Activated T-cell treated with anti-CD3 and anti-CD28 coated beads, Interleukin-2, amount 50 U/mL, for 72 hours (primary cell): ENCODE results near the gene GID8. TPM values are rescaled to one million over a fixed set of nuclear protein-coding genes. Genes with fewer than 3 reads are reported as not detected.
A peak's percentile ranks its signal among the peaks of the same experiment; 100 is the strongest.
"Not testable (repeated sequence)": the region's sequence is repeated elsewhere in the genome, so short reads cannot be mapped to it uniquely, and the experiment has no call there.

ENCODE experiments used
- ATAC-seq, 2 donors: fragments of 150-1000 bp; cut with Tn5 transposase; replicated peaks in 1 of 2; 2 replicates each; pipeline ENCODE4 v1.10.0; 2021; ENCODE audit warnings: moderate library complexity in 2 of 2, mild to moderate bottlenecking in 1 of 2
- DNase-seq, 2 donors: peaks; one replicate each; pipeline ENCODE4 v3.0.0; 2021 to 2022; ENCODE audit warnings: mixed read lengths in 1 of 2
- H3K27ac Mint-ChIP-seq: one replicate; pipeline ENCODE4 v1.8.0; 2022; ENCODE audit warnings: mild to moderate bottlenecking, moderate library complexity, mixed read lengths
- H3K27me3 Mint-ChIP-seq: one replicate; pipeline ENCODE4 v1.8.0; 2022; ENCODE audit warnings: low read depth, mixed read lengths
- H3K36me3 Mint-ChIP-seq, 2 donors: one replicate each; pipeline ENCODE4 v1.8.0; 2022; ENCODE audit warnings: mixed read lengths in 2 of 2, mild to moderate bottlenecking in 1 of 2; ENCODE audit not compliant: insufficient read depth in 2 of 2
- H3K4me1 Mint-ChIP-seq: one replicate; pipeline ENCODE4 v1.8.0; 2022; ENCODE audit warnings: low read depth, mixed read lengths
- H3K4me3 Mint-ChIP-seq, 2 donors: one replicate each; pipeline ENCODE4 v1.8.0; 2022; ENCODE audit warnings: mild to moderate bottlenecking in 2 of 2, mixed read lengths in 2 of 2, moderate library complexity in 2 of 2
- H3K9me3 Mint-ChIP-seq, 2 donors: one replicate each; pipeline ENCODE4 v1.8.0; 2022; ENCODE audit warnings: mixed read lengths in 2 of 2
- total RNA-seq, 2 donors: library from RNA; stranded (reverse); gene quantifications; one replicate each; pipeline ENCODE4 v1.2.3, GENCODE V29; 2022

The GID8 gene
- total RNA-seq, 2 donors from 2014 or later: 36.0 to 47.2 TPM

GRCh38 chr20:62918831-62919230, 19.1 kb upstream of the GID8 start:
- DNase-seq: peak; percentile 65 to 73
- peak overlapping the region; percentile 96 for H3K27ac Mint-ChIP-seq
- H3K36me3 Mint-ChIP-seq: peaks cover 3 to 17% of the 10 kb centered on the region in 2 donors
- H3K9me3 Mint-ChIP-seq: no peaks in the 10 kb centered on the region
- H3K4me1 Mint-ChIP-seq: peaks cover 97% of the 10 kb centered on the region
- H3K4me3 Mint-ChIP-seq: peak overlapping the region; percentile 80 to 87
- no peaks in the 10 kb centered on the region for H3K27me3 Mint-ChIP-seq
- peak; percentile 71 to 73 for ATAC-seq

DNA sequence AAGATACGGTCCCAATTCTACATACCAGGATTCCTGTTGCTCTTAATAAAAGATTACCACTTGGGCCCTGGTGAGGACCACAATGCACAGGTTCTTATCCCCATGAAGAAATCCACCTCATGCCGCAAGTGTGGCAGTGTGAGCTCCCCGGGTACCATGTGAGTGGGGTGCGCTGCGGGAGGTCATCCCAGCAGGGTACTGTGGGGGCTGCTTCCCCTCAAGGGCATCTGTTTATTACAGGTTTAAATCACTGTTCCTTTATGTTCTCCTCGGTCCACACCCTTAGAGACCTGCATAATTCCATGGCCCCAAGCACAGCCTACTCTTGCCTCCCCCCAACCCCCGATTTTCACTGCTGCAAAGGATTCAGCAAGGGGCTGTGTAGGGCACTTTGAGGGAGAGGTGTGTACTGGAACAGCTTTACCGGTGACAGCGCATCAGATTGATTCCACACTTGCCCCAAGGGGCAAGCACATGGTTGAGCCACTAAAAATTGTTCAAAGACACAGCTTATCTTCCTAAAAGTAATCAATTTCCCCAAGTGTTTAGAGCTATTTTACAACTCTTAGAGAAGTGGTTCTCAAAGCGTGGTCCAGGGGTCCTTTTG, 17.8 kb upstream of the GID8 start:
- DNase-seq: no peak
- no peaks in the 10 kb centered on the region for H3K27me3 Mint-ChIP-seq
- no peak for ATAC-seq
- H3K4me3 Mint-ChIP-seq: peak overlapping the region; percentile 80 to 87
- peaks cover 3 to 11% of the 10 kb centered on the region in 2 donors for H3K36me3 Mint-ChIP-seq
- peaks cover 97% of the 10 kb centered on the region for H3K4me1 Mint-ChIP-seq
- H3K27ac Mint-ChIP-seq: peak overlapping the region; percentile 94
- H3K9me3 Mint-ChIP-seq: no peaks in the 10 kb centered on the region

GRCh38 chr20:62921119-62921687, 16.7 kb upstream of the GID8 start:
- ATAC-seq: peak; percentile 65 to 67
- Mint-ChIP-seq H3K4me1 (peaks cover 90% of the 10 kb centered on the region), H3K27ac (peak overlapping the region; percentile 94), H3K4me3 (peak overlapping the region; percentile 81 to 87), H3K9me3 (no peaks in the 10 kb centered on the region), H3K36me3 (peaks cover 5 to 15% of the 10 kb centered on the region in 2 donors), H3K27me3 (no peaks in the 10 kb centered on the region)
- peak; percentile 75 to 77 for DNase-seq

DNA sequence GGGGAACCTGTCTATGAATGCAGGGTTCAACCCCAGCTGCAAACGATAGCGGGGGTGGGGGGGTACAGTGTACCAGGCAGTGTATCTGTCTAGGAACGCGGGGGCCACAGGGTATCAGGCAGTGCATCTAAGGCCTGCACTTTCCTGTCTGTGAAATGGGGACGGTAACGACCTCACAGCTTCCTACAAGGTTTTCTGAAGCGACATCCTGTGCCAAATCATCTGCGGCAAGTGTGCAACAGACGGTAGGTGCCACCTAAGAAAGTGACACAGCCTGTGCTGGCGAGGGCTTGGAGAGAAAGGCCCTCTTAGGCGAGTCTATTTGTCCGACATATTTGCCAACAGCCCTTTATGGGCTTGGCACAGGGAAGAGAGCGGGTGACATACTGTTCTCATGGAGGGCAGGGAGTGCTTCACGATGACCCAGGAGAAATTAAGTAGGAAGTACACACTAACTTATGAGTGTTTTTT, 15.5 kb upstream of the GID8 start:
- peak; percentile 49 to 65 for DNase-seq
- Mint-ChIP-seq H3K4me1 (peaks cover 87% of the 10 kb centered on the region), H3K9me3 (no peaks in the 10 kb centered on the region), H3K36me3 (peaks cover 2 to 11% of the 10 kb centered on the region in 2 donors), H3K27ac (peak overlapping the region; percentile 90), H3K27me3 (no peaks in the 10 kb centered on the region), H3K4me3 (peak overlapping the region; percentile 84 to 95)
- ATAC-seq: peak; percentile 6 to 17

DNA sequence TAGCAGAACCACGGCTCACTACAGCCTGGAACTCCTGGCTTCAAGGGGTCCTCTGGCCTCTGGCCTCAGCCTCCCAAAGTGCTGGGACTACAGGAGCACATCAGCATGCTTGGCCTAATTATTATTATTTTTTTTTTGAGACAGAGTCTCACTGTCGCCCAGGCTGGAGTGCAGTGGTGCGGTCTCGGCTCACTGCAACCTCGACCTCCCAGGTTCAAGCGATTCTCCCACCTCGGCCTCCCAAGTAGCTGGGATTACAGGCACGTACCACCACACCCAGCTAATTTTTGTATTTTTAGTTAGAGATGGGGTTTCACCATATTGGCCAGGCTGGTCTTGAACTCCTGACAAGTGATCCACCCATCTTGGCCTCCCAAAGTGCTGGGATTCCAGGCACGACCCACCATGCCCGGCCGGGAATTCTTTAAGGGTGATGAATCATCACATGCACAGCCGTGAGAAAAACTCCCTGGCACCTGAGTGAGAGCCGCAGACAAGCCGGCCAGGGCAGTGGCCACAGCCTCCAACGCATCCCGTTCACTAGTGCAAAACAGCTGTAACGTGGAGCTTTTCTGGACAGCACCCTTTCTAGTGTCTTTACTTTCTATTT, 14.8 kb upstream of the GID8 start:
- H3K27me3 Mint-ChIP-seq, H3K36me3 Mint-ChIP-seq, DNase-seq, H3K9me3 Mint-ChIP-seq, ATAC-seq: not testable (repeated sequence)
- H3K27ac Mint-ChIP-seq: peak overlapping the region; percentile 96
- H3K4me1 Mint-ChIP-seq: peaks cover 87% of the 10 kb centered on the region
- peak overlapping the region; percentile 95 to 97 for H3K4me3 Mint-ChIP-seq

- Mint-ChIP-seq H3K36me3 (peaks cover 2 to 5% of the 10 kb centered on the region in 2 donors), H3K4me1 (peaks cover 87% of the 10 kb centered on the region), H3K4me3 (peak overlapping the region; percentile 95 to 97), H3K27ac (peak overlapping the region; percentile 96), H3K9me3 (no peaks in the 10 kb centered on the region), H3K27me3 (no peaks in the 10 kb centered on the region)
- ATAC-seq: no peak
- DNase-seq: no peak
These were observed 14.1 kb upstream of the GID8 start for GRCh38 chr20:62923669-62924441.

- ATAC-seq (no peak), DNase-seq (peak in 1 of 2 donors; percentile 18)
- Mint-ChIP-seq H3K9me3 (no peaks in the 10 kb centered on the region), H3K36me3 (peaks cover 2 to 5% of the 10 kb centered on the region in 2 donors), H3K4me1 (peaks cover 82% of the 10 kb centered on the region), H3K27me3 (no peaks in the 10 kb centered on the region), H3K27ac (peak overlapping the region; percentile 96), H3K4me3 (peak overlapping the region; percentile 95 to 97)
These were observed 13.4 kb upstream of the GID8 start for GRCh38 chr20:62924442-62925075.

DNA sequence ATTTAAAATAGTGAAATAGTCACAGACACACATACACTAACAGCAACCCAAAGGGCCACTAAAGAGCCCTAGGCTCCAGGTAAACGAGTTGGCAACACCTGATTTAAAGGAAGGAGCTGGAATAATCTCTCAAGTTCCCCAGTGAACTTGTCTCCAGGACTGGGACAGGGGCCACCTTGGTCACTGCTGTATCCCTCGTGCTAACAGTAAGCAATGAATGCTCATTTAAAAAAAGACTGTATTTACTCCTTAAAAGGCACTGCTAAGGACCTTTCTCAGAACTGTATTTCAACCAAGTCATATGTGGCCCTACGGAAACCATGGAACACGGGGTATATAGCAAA, 12.9 kb upstream of the GID8 start:
- H3K4me3 Mint-ChIP-seq: peak overlapping the region; percentile 95 to 97
- H3K9me3 Mint-ChIP-seq: no peaks in the 10 kb centered on the region
- peak overlapping the region; percentile 96 for H3K27ac Mint-ChIP-seq
- ATAC-seq (no peak), DNase-seq (no peak)
- peaks cover 2 to 5% of the 10 kb centered on the region in 2 donors for H3K36me3 Mint-ChIP-seq
- peaks cover 77% of the 10 kb centered on the region for H3K4me1 Mint-ChIP-seq
- H3K27me3 Mint-ChIP-seq: no peaks in the 10 kb centered on the region

GRCh38 chr20:62925420-62926228, 12.3 kb upstream of the GID8 start:
- Mint-ChIP-seq H3K27me3 (no peaks in the 10 kb centered on the region), H3K36me3 (peaks cover 2 to 4% of the 10 kb centered on the region in 2 donors), H3K9me3 (no peaks in the 10 kb centered on the region), H3K4me3 (peak overlapping the region; percentile 95 to 97), H3K27ac (peak overlapping the region; percentile 96), H3K4me1 (peaks cover 72% of the 10 kb centered on the region)
- ATAC-seq (peak; percentile 8 to 26), DNase-seq (peak; percentile 61 to 65)

DNA sequence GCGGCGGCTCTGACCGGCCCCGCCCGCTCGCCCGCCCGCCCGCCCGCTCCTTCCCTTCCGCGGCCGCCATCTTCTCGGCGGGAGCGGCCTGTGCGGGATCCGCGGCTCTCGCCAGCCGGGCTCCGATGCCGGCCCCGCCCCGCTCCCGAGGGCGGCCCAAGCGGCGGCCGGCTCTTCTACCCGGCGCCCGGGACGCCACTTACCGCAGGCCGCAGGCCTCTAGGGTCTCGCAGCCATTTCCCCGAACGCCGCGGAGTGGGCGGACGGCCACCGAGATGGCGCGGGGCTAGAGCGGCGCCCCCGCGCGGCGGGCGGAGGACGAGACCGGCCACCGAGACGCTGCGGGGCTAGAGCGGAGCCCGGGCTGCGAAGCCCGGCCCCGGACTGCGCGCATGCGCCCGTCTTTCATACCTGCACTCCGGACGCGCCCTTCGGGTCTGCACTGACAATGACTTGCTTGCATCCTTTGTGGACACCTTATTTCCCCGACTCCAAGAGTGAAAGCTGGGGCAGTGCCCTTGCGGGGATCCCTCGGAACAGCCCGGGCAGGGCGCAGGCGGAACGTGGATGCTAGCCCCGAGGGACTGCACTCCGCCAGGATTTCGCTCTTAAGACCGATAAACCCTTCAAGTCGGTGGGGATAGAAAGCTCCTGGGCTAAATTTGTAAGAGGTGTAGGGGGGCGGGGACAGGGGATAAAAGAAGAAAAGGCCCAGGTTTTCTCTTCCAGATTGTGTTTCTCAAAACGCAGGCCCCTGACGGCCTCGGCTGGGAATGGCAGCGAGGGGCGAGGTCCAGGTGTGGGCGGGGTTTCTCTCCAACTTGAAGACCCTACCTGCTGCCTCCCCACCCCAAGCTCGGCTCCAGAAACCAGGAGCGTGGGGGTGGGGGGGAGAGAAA, 11.5 kb upstream of the GID8 start, which contains the start of gene DIDO1:
DIDO1 (minus strand) TSS at position 277 of the 899 bp plus-strand sequence.
- Mint-ChIP-seq H3K4me1 (peaks cover 63% of the 10 kb centered on the region), H3K9me3 (no peaks in the 10 kb centered on the region), H3K4me3 (peak within 1 kb of the TSS; percentile 95 to 97), H3K27ac (peak within 1 kb of the TSS; percentile 96), H3K36me3 (peaks cover 2 to 4% of the 10 kb centered on the region in 2 donors), H3K27me3 (no peaks in the 10 kb centered on the region)
- DNase-seq (peak; percentile 94 to 96), ATAC-seq (peak; percentile 80 to 84)

GRCh38 chr20:62927128-62927705, 10.7 kb upstream of the GID8 start:
- H3K36me3 Mint-ChIP-seq: peaks cover 2 to 5% of the 10 kb centered on the region in 2 donors
- no peak for DNase-seq
- H3K4me1 Mint-ChIP-seq: peaks cover 59% of the 10 kb centered on the region
- H3K27ac Mint-ChIP-seq: peak overlapping the region; percentile 11
- no peak for ATAC-seq
- H3K27me3 Mint-ChIP-seq: no peaks in the 10 kb centered on the region
- no peaks in the 10 kb centered on the region for H3K9me3 Mint-ChIP-seq
- H3K4me3 Mint-ChIP-seq: peak overlapping the region; percentile 93 to 97
